BE2C (cell line): ENCODE measurements around the gene TMEM158.

Experiments
- DNase-seq: peaks from one replicate; pipeline ENCODE4 v3.0.0-alpha.2; 2020
- H3K27me3 ChIP-seq: fragments of 250-450 bp; sonication (Bioruptor Pico); 2 replicates; pipeline ENCODE4 v1.5.1; 2020; ENCODE audit warnings: mild to moderate bottlenecking
- H3K36me3 ChIP-seq: fragments of 250-450 bp; sonication (Bioruptor Pico); 2 replicates; pipeline ENCODE4 v1.5.1; 2020; ENCODE audit warnings: mild to moderate bottlenecking
- H3K4me1 ChIP-seq: fragments of 250-450 bp; sonication (Bioruptor Pico); 2 replicates; pipeline ENCODE4 v1.5.1; 2020
- H3K4me3 ChIP-seq: 2 replicates; pipeline ENCODE4 v1.5.1; 2011; ENCODE audit warnings: low read depth, low read length
- H3K9me3 ChIP-seq: fragments of 250-450 bp; sonication (Bioruptor Pico); 2 replicates; pipeline ENCODE4 v1.5.1; 2020
- CTCF ChIP-seq: IDR thresholded peaks from 2 replicates; pipeline ENCODE4 v1.5.1; 2012; ENCODE audit warnings: mild to moderate bottlenecking, low read depth, low read length

Gene TMEM158

GRCh38 chr3:45204136-45204535, 22.0 kb downstream of the TMEM158 start:
- Histone ChIP-seq H3K9me3 (no peaks in the 10 kb centered on the region), H3K27me3 (no peaks in the 10 kb centered on the region), H3K36me3 (no peaks in the 10 kb centered on the region), H3K4me1 (no peaks in the 10 kb centered on the region), H3K4me3 (no peak overlapping the region)
- no peak for DNase-seq
- no peak for TF ChIP-seq CTCF

GRCh38 chr3:45199837-45200648, 26.0 kb downstream of the TMEM158 start:
- H3K4me3 ChIP-seq, result no peak overlapping the region
- H3K27me3 ChIP-seq, result no peaks in the 10 kb centered on the region
- no peak for DNase-seq
- H3K36me3 ChIP-seq, result no peaks in the 10 kb centered on the region
- no peaks in the 10 kb centered on the region for H3K4me1 ChIP-seq
- no peak for TF ChIP-seq CTCF
- no peaks in the 10 kb centered on the region for H3K9me3 ChIP-seq

GRCh38 chr3:45198264-45199260, 27.5 kb downstream of the TMEM158 start:
- H3K4me3 ChIP-seq, result no peak overlapping the region
- DNase-seq, result no peak
- no peaks in the 10 kb centered on the region for H3K27me3 ChIP-seq
- no peak for TF ChIP-seq CTCF
- no peaks in the 10 kb centered on the region for H3K9me3 ChIP-seq
- H3K36me3 ChIP-seq, result no peaks in the 10 kb centered on the region
- no peaks in the 10 kb centered on the region for H3K4me1 ChIP-seq

GRCh38 chr3:45194791-45195190, 31.3 kb downstream of the TMEM158 start:
- no peaks in the 10 kb centered on the region for H3K9me3 ChIP-seq
- TF ChIP-seq CTCF, result no peak
- H3K4me1 ChIP-seq, result no peaks in the 10 kb centered on the region
- no peak overlapping the region for H3K4me3 ChIP-seq
- no peaks in the 10 kb centered on the region for H3K27me3 ChIP-seq
- no peaks in the 10 kb centered on the region for H3K36me3 ChIP-seq
- no peak for DNase-seq

GRCh38 chr3:45191924-45192417, 34.1 kb downstream of the TMEM158 start:
- Histone ChIP-seq H3K9me3 (no peaks in the 10 kb centered on the region), H3K36me3 (no peaks in the 10 kb centered on the region), H3K4me1 (no peaks in the 10 kb centered on the region), H3K4me3 (no peak overlapping the region), H3K27me3 (no peaks in the 10 kb centered on the region)
- TF ChIP-seq CTCF, result no peak
- DNase-seq, result no peak
